Activated T-helper 1 cell treated with anti-CD3 and anti-CD28 coated beads, Interleukin-2, amount 50 U/mL, for 16 hours (primary cell): ENCODE results near the gene PLEKHG1.

Experiments
- DNase-seq, 2 donors: peaks; one replicate each; pipeline ENCODE4 v3.0.0-alpha.2; 2020; ENCODE audit warnings: low read depth in 1 of 2, low spot score in 1 of 2

The PLEKHG1 gene

GRCh38 chr6:150617496-150618460 is 18.1 kb downstream of the PLEKHG1 start:
- DNase-seq: no peak

GRCh38 chr6:150619275-150619674 is 19.6 kb downstream of the PLEKHG1 start:
- no peak for DNase-seq

GRCh38 chr6:150620244-150620643 is 20.6 kb downstream of the PLEKHG1 start:
- no peak for DNase-seq

GRCh38 chr6:150620763-150621162 is 21.1 kb downstream of the PLEKHG1 start:
- no peak for DNase-seq

- no peak for DNase-seq
Measured at GRCh38 chr6:150622476-150622875, 22.8 kb downstream of the PLEKHG1 start.

- DNase-seq: no peak
Measured at GRCh38 chr6:150622941-150623874, 23.5 kb downstream of the PLEKHG1 start.

- DNase-seq: no peak
Measured at GRCh38 chr6:150624191-150624590, 24.5 kb downstream of the PLEKHG1 start.

- DNase-seq: no peak
Measured at GRCh38 chr6:150625927-150626326, 26.2 kb downstream of the PLEKHG1 start.

- DNase-seq: no peak
Measured at GRCh38 chr6:150627154-150627553, 27.5 kb downstream of the PLEKHG1 start.

- no peak for DNase-seq
Measured at GRCh38 chr6:150627585-150628025, 27.9 kb downstream of the PLEKHG1 start.

GRCh38 chr6:150628908-150629307 is 29.2 kb downstream of the PLEKHG1 start:
- DNase-seq: no peak

- DNase-seq: no peak
Measured at GRCh38 chr6:150631283-150631983, 31.7 kb downstream of the PLEKHG1 start.

GRCh38 chr6:150631984-150632642 is 32.4 kb downstream of the PLEKHG1 start:
- DNase-seq: no peak

GRCh38 chr6:150632785-150633485 is 33.2 kb downstream of the PLEKHG1 start:
- DNase-seq: no peak

GRCh38 chr6:150633486-150633834 is 33.8 kb downstream of the PLEKHG1 start:
- no peak for DNase-seq

GRCh38 chr6:150634176-150634963 is 34.7 kb downstream of the PLEKHG1 start:
- no peak for DNase-seq

- no peak for DNase-seq
Measured at GRCh38 chr6:150634964-150635292, 35.2 kb downstream of the PLEKHG1 start.

- DNase-seq: no peak
Measured at GRCh38 chr6:150635906-150636514, 36.3 kb downstream of the PLEKHG1 start.

GRCh38 chr6:150636808-150637207 is 37.1 kb downstream of the PLEKHG1 start:
- DNase-seq: no peak
